Glomerular visceral epithelial cell (primary cell): Measurements from ENCODE around the gene DPF3.

Source experiments
- DNase-seq: peaks from one replicate; pipeline ENCODE4 v3.0.0-alpha.2; 2016; ENCODE audit errors: extremely low spot score

Gene DPF3

DNA sequence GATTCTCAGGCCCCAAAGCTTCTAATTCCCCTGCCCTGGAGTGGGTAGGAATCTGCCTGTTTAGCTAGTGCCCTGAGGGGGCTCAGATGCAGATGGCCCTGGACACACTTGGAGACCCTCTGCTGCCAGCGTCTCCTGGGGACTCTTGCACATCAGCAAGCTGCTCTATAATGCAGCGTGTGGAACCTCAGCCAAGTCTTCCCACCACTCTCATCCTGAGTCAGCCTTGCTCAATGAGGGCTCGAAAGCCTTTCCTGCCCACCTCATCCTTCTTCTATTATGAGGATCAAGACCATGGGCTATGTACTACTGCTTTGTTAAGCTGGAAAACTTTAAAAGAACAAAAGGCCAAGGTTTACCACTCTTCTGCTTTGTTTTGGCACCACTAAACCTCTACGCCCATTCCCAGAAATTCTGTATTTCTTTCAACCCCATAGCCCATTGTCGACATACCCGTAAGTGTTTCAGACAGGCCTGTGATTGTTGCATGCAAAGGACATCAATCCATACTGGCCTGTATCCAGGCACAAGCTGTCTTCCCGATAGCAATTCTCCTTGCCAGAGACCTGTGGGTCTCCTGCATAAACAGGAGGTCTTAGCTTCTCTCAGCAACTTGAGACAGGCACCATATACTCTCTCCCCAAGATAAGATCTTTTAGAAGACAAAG, 246.9 kb downstream of the DPF3 start:
- DNase-seq = no peak

GRCh38 chr14:72645706-72646105, 248.2 kb downstream of the DPF3 start:
- DNase-seq = no peak

- no peak for DNase-seq
These were observed 249.0 kb downstream of the DPF3 start for GRCh38 chr14:72644758-72645489.

GRCh38 chr14:72644038-72644437, 249.9 kb downstream of the DPF3 start:
- DNase-seq = no peak

GRCh38 chr14:72643317-72643801, 250.5 kb downstream of the DPF3 start:
- DNase-seq = peak; percentile 95

DNA sequence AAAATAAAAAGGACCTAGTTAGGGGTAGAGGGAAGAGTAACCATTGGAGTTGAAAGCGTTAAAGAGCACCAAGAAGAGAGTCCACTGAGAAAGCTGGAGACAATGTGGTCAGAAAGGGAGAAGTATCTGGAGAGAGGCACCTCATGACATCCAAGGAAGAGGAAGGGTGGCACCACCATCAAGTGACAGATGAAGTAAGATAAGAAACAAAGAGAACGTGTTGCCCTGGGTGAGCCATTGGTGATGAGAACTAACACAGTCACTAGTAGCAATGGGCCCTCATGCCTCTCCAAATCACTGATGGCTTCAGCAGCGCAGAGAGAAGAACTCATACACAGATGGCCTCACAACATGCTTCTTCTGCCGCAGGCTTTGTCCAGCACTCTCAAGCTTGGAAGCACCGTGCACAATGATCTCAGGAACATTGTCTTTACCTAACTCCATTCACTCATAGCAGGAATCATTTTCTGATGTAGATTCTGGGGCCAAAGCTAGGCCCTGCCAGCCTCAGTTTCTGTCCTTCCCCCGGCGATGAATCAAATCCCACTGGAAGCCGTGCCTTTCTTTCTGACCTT, 252.9 kb downstream of the DPF3 start:
- DNase-seq = no peak

- peak; percentile 87 for DNase-seq
These were observed 255.9 kb downstream of the DPF3 start for GRCh38 chr14:72638021-72638420.

- no peak for DNase-seq
These were observed 257.0 kb downstream of the DPF3 start for GRCh38 chr14:72636871-72637270.

DNA sequence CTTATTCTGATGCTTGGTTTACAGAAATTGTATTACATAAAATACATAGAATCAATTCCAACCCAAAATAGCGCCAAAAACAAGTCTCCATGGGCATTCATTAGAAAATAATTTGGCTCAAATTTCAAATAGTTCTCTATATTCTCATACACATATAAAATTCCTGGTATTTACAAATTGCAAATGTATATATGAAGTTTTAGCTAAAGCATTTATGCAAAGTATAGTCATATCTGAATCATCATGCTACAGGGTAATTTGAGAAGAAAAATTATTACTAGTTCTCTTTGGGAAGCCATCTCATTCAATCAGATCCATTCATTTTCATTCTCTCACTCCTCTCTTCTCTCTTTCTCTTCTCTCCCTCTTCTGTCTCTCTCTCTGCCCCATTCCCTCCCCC, 257.8 kb downstream of the DPF3 start:
- DNase-seq = no peak

DNA sequence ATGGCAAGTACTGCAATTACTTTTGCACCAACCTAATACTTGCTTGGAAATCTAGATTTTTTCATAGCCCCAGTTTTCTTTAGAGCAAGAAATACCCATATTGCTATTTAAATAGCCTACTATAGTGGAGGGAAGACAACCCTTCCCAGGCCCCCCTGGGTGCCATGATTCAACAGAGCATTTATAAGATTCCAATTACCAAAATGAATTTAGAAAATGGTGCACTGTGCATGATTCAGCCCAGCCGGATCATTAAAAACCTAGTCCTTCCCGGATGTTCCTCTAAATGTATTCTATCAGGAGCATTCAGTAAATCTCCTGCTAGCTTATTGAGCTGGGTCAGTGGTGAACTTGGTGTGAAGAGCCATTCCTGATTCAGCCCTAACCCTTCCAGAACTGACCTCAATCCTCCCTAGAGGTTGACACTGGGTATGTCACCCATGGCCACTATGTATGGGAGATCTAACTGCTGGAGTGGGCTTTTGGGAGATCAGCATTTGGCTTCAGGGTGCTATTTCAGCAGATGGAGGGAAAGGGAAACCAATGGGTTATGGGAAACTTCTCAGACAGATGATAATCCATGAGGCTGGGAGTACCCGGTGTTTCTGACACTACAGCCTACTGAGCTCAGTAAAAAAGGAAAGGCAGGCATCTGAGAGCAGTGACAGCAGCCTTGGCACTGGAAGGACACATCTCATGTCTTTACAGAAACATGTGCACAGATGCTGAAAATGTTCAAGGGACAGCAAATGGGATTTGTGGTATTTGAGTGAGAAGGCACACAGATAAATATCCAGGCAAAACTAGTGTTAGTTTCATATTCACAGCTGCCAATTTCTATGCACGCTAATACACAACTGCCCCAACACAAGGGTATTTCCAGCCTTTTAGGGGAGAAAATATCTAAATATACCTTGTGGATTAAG, 258.9 kb downstream of the DPF3 start:
- no peak for DNase-seq

- no peak for DNase-seq
These were observed 260.4 kb downstream of the DPF3 start for GRCh38 chr14:72633551-72633950.

- no peak for DNase-seq
These were observed 261.2 kb downstream of the DPF3 start for GRCh38 chr14:72632727-72633126.

- no peak for DNase-seq
These were observed 262.5 kb downstream of the DPF3 start for GRCh38 chr14:72631401-72631800.

GRCh38 chr14:72630374-72630773, 263.5 kb downstream of the DPF3 start:
- no peak for DNase-seq

- DNase-seq = no peak
These were observed 264.4 kb downstream of the DPF3 start for GRCh38 chr14:72629534-72629933.

DNA sequence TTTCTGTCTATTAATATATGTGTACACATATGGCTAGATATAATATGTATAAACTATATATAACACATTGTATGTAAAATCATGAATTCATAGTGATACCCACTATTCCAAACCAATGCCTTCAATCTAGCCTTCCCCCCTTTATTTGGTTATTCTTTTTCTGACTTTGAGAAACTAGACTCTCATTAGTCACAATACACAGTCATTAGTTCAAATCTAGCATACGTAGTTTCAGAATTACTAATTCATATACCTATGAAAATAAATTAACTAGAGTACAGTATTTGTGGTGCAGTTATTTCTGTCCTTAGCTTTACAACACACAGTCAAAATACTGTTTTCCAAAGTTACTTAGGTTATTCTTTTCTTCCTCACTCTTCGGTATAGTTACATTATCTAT, 268.2 kb downstream of the DPF3 start:
- no peak for DNase-seq

- DNase-seq = no peak
These were observed 272.4 kb downstream of the DPF3 start for GRCh38 chr14:72621387-72622065.

- DNase-seq = no peak
These were observed 274.0 kb downstream of the DPF3 start for GRCh38 chr14:72619881-72620280.

- no peak for DNase-seq
These were observed 274.8 kb downstream of the DPF3 start for GRCh38 chr14:72619111-72619571.

DNA sequence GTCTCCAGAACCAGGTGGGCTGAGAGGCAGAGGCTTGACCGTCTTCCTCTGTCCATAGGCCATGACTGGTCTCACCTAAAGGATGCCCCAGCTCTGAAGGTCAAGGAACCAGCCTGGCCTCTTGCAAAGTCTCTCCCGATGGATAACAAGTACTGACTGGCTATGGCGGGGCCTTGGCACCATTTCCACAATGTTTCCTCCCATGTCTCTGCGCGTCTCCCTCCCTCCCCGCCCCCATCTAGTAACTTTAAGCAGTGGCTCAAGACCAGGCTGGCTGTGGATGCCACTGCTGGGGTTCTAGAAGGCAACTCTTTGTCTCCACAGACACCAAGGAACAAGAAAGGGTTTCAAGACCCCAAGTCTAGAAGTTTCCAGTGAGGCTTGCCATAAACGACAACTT, 275.5 kb downstream of the DPF3 start:
- no peak for DNase-seq

DNA sequence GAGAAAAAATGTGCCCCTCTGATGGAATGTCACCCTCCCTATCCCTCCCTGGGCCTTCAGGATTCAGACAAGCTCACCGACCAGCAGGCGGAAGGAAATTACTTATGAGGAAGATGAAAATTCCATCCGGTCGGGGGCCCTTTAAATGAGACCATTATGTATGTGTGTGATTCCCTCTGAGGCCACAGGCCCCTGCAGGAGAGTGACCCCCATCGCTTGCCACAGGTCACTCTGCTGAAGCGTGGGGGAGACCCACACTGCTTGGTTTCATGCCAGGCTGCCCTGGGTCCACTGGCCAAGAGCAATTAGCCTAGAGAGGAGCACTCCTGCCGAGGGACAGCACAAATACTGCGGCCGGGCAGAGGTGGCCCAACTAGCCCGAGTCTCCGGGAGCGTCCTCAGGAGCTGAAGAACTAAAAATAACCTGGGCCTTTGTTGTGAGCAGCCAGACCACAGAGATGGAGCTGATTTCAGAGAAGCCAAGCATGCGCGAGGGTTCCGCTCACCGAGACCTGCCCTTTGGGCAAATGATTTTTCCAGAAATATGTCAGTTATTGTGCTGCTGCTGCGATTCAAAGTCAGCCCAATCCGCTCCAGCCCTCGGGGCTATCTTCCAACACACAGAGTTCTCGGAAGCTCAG, 276.4 kb downstream of the DPF3 start:
- DNase-seq = peak; percentile 58
